Naive thymus-derived CD4-positive, alpha-beta T cell (primary cell): Measurements from ENCODE around the gene SPON2. TPM values are rescaled to one million over a fixed set of nuclear protein-coding genes. Genes with fewer than 3 reads are reported as not detected.

Experiments used
- ATAC-seq: fragments of 150-1000 bp; cut with Tn5 transposase; 2 replicates; pipeline ENCODE4 v1.10.0; 2021; ENCODE audit warnings: mild to moderate bottlenecking, moderate library complexity
- CTCF ChIA-PET: fragments of 350-600 bp; sonication (Branson Sonifier 250); formaldehyde crosslinking; loops from one replicate; lab custom pipeline; 2021; ENCODE audit warnings: antibody characterized with exemption; lab: Charles Lee
- POLR2A ChIA-PET: fragments of 350-600 bp; sonication (Branson Sonifier 250); formaldehyde crosslinking; loops from one replicate; lab custom pipeline; 2021; ENCODE audit warnings: antibody characterized with exemption, inconsistent platforms; lab: Charles Lee
- DNase-seq, 9 donors: peaks; one replicate each; pipeline versions ENCODE4 v3.0.0 to v3.0.0-alpha.2; 2020 to 2022; ENCODE audit warnings: mixed read lengths in 1 of 9
- H3K27ac ChIP-seq: one replicate; pipeline ENCODE4 v1.7.0; 2013; ENCODE audit warnings: mild to moderate bottlenecking, low read depth, low read length, moderate library complexity
- H3K27me3 ChIP-seq, 2 donors: one replicate each; pipeline ENCODE4 v1.7.0; 2013; ENCODE audit warnings: low read length in 2 of 2, mild to moderate bottlenecking in 2 of 2, moderate library complexity in 2 of 2; ENCODE audit not compliant: control insufficient read depth in 2 of 2, insufficient read depth in 2 of 2
- H3K36me3 ChIP-seq, 3 experiments: 1 replicate in 2 of 3; 2 replicates in 1 of 3; pipeline ENCODE4 v1.7.0; 2013; ENCODE audit warnings: low read length in 3 of 3, mild to moderate bottlenecking in 3 of 3, moderate library complexity in 1 of 3; ENCODE audit not compliant: insufficient read depth in 3 of 3, control insufficient read depth in 2 of 3
- H3K4me1 ChIP-seq, 2 donors: one replicate each; pipeline ENCODE4 v1.7.0; 2013; ENCODE audit warnings: low read length in 2 of 2, mild to moderate bottlenecking in 2 of 2, moderate library complexity in 1 of 2; ENCODE audit not compliant: control insufficient read depth in 2 of 2, insufficient read depth in 2 of 2
- H3K4me3 ChIP-seq: 2 replicates; pipeline ENCODE4 v1.7.0; 2013; ENCODE audit warnings: mild to moderate bottlenecking, low read length
- H3K9me3 ChIP-seq, 3 experiments: 1 replicate in 2 of 3; 2 replicates in 1 of 3; pipeline ENCODE4 v1.7.0; 2013; ENCODE audit warnings: low read length in 3 of 3; ENCODE audit not compliant: control insufficient read depth in 2 of 3
- H3K27ac Mint-ChIP-seq, 9 donors: one replicate each; pipeline ENCODE4 v1.8.0; 2020 to 2022; ENCODE audit warnings: mixed read lengths in 9 of 9, mild to moderate bottlenecking in 8 of 9, moderate library complexity in 5 of 9, inconsistent platforms in 2 of 9
- H3K27me3 Mint-ChIP-seq, 5 donors: one replicate each; pipeline ENCODE4 v1.8.0; 2021 to 2022; ENCODE audit warnings: mixed read lengths in 5 of 5, mild to moderate bottlenecking in 1 of 5
- H3K36me3 Mint-ChIP-seq, 5 donors: one replicate each; pipeline ENCODE4 v1.8.0; 2020 to 2022; ENCODE audit warnings: mixed read lengths in 5 of 5, mild to moderate bottlenecking in 3 of 5, inconsistent platforms in 1 of 5
- H3K4me1 Mint-ChIP-seq, 7 donors: one replicate each; pipeline ENCODE4 v1.8.0; 2020 to 2022; ENCODE audit warnings: mixed read lengths in 7 of 7, mild to moderate bottlenecking in 3 of 7, inconsistent platforms in 1 of 7
- H3K4me3 Mint-ChIP-seq, 10 donors: one replicate each; pipeline ENCODE4 v1.8.0; 2020 to 2022; ENCODE audit warnings: mild to moderate bottlenecking in 10 of 10, mixed read lengths in 10 of 10, moderate library complexity in 6 of 10, inconsistent platforms in 2 of 10
- H3K9me3 Mint-ChIP-seq, 11 donors: one replicate each; pipeline ENCODE4 v1.8.0; 2020 to 2022; ENCODE audit warnings: mixed read lengths in 11 of 11, mild to moderate bottlenecking in 4 of 11, inconsistent platforms in 1 of 11, moderate library complexity in 1 of 11
- intact Hi-C, 2 donors: fragments of 100-400 bp; cut with micrococcal nuclease; formaldehyde crosslinking; loops; one replicate each; pipeline ENCODE4 v1.15.1; 2023
- polyA plus RNA-seq, 2 donors: library from polyadenylated mRNA; unstranded; fragments of 300-500 nt; fragmentation: Illumina TruSeq; gene quantifications; one replicate each; pipeline ENCODE4 v1.2.3, GENCODE V29; 2021
- total RNA-seq, 6 experiments: library from RNA in 5 of 6; stranded (reverse) in 5 of 6; gene quantifications; 1 replicate in 5 of 6; 2 replicates in 1 of 6; pipeline ENCODE4 v1.2.3 and lab custom pipeline; 2021 to 2026

The SPON2 gene
- total and polyA plus RNA-seq, 7 experiments from 2014 or later: 2.8 to 79.1 (median 6.5) TPM

DNA sequence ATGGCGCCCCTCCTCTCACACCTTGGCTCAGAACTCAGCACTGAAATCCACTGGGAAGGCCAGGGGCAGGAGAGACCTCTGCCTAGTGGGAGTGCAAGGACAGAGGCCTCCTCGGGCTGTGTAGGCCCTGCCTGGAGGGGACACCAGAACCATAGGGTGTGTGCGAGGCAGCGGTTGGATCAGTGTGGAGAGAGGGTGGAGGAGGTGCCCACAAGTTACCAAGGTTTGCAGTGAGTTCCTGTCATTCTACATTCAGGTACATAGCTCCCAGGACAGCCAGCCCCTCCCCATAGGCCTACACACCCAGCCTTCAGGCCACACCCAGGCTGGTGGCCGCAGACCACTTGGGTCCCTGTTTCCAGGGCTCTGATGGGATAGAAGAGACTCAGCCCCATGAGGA, 19.2 kb upstream of the SPON2 start:
- CTCF ChIA-PET: no interaction called here
- H3K4me1 ChIP-seq: peaks cover 0 to 11% of the 10 kb centered on the region in 2 donors
- ATAC-seq (no peak), DNase-seq (no peak)
- Mint-ChIP-seq H3K27me3 (no peaks in the 10 kb centered on the region), H3K9me3 (no peaks in the 10 kb centered on the region), H3K27ac (no peak overlapping the region), H3K36me3 (peaks cover 0 to 20% (median 3%) of the 10 kb centered on the region in 5 donors), H3K4me3 (no peak overlapping the region), H3K4me1 (peaks cover 5 to 12% (median 10%) of the 10 kb centered on the region in 7 donors)
- H3K27ac ChIP-seq: no peak overlapping the region
- intact Hi-C loops: no loop called here
- POLR2A ChIA-PET: interaction anchor here (0.6 kb wide), 1 partner anchor 12 kb away, joined by 4 read pairs; no protein-coding TSS in a partner anchor
- no peak overlapping the region for H3K4me3 ChIP-seq
- peaks cover 0 to 10% (median 2%) of the 10 kb centered on the region in 3 experiments for H3K36me3 ChIP-seq
- no peaks in the 10 kb centered on the region for H3K27me3 ChIP-seq
- no peaks in the 10 kb centered on the region for H3K9me3 ChIP-seq

DNA sequence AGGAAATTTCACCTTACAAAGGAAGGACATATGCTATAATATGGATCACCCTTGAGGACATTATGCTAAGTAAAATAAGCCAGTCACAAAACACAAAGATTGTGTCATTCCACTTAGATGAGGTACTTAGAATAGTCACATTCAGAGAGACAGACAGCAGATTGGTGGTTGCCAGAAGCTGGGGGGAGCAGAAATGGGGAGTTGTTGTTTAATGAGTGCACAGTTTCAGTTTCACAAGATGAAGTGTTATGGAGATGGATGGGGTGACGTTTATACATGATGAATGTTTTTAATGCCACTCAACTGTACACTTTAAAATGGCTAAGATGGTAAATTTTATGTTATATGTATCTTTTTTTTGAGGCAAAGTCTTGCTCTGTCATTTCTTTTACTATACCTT, 14.8 kb upstream of the SPON2 start:
- ChIA-PET CTCF (no interaction called here), POLR2A (interaction anchor here (0.6 kb wide), 1 partner anchor 1556 kb away, joined by 3 read pairs; no protein-coding TSS in a partner anchor)
- Histone ChIP-seq H3K4me1 (peaks cover 0 to 24% of the 10 kb centered on the region in 2 donors), H3K27ac (no peak overlapping the region), H3K27me3 (no peaks in the 10 kb centered on the region), H3K4me3 (no peak overlapping the region), H3K36me3 (no peaks in the 10 kb centered on the region), H3K9me3 (no peaks in the 10 kb centered on the region)
- intact Hi-C loops: loop anchor here in 1 of 2 donors (1.0 to 2.0 kb wide), 2 partner anchors 14 to 20 kb away; no protein-coding TSS in a partner anchor
- Mint-ChIP-seq H3K27me3 (no peaks in the 10 kb centered on the region), H3K4me1 (peaks cover 9 to 31% (median 15%) of the 10 kb centered on the region in 7 donors), H3K9me3 (peaks cover 0 to 6% (median 4%) of the 10 kb centered on the region in 11 donors), H3K27ac (peak overlapping the region in 4 of 9 donors; percentile 4 to 59 (median 38)), H3K4me3 (peak overlapping the region in 1 of 10 donors; percentile 13), H3K36me3 (peaks cover 5 to 21% (median 9%) of the 10 kb centered on the region in 5 donors)
- ATAC-seq: peak; percentile 94
- peak in 4 of 9 donors; percentile 44 to 54 (median 49) for DNase-seq

DNA sequence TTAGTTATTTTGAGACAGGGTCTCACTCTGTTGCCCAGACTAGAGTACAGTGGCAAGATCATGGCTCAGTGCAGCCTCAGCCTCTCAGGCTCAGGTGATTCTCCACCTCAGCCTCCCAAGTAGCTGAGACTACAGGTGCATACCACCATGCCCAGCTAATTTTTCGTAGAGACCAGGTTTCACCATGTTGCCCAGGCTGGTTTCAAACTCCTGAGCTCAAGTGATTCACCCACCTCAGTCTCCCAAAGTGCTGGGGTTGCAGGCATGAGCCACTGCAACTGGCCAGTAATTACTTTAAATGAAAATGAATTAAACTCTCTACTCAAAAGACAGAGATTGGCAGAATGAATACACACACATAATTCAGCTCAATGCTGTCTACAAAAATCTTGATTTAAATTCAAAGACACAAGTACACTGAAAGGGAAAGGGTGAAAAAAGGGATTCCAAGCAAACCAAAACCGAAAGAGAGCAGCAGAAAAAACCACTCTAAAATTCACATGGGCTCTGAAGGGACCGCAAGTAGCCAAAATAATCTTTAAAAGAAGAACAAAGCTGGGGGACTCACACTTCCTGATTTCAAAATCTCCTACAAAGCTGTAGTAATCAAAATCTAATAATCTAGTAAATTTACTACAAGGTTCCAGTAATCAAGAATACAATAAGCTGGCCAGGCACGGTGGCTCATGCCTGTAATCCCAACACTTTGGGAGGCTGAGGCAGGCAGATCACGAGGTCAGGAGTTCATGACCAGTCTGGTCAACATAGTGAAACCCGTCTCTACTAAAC, 11.8 kb upstream of the SPON2 start:
- Histone ChIP-seq H3K27me3 (no peaks in the 10 kb centered on the region), H3K4me3 (no peak overlapping the region), H3K27ac (no peak overlapping the region), H3K4me1 (peaks cover 0 to 27% of the 10 kb centered on the region in 2 donors), H3K36me3 (no peaks in the 10 kb centered on the region), H3K9me3 (peaks cover 0 to 4% (median 0%) of the 10 kb centered on the region in 3 experiments)
- Mint-ChIP-seq H3K36me3 (peaks cover 17 to 46% (median 21%) of the 10 kb centered on the region in 5 donors), H3K27me3 (peaks cover 0 to 6% (median 0%) of the 10 kb centered on the region in 5 donors), H3K9me3 (peaks cover 4 to 30% (median 19%) of the 10 kb centered on the region in 11 donors), H3K4me3 (peak overlapping the region in 7 of 10 donors; percentile 15 to 76 (median 48)), H3K27ac (peak overlapping the region in 1 of 9 donors; percentile 82), H3K4me1 (peaks cover 9 to 40% (median 15%) of the 10 kb centered on the region in 7 donors)
- ChIA-PET POLR2A (interaction anchor here (0.6 to 1.1 kb wide), 3 partner anchors 13 to 64 kb away, joined by 3 to 7 read pairs (median 3); no protein-coding TSS in a partner anchor), CTCF (no interaction called here)
- intact Hi-C loops: no loop called here
- ATAC-seq: peak; percentile 58
- no peak for DNase-seq

DNA sequence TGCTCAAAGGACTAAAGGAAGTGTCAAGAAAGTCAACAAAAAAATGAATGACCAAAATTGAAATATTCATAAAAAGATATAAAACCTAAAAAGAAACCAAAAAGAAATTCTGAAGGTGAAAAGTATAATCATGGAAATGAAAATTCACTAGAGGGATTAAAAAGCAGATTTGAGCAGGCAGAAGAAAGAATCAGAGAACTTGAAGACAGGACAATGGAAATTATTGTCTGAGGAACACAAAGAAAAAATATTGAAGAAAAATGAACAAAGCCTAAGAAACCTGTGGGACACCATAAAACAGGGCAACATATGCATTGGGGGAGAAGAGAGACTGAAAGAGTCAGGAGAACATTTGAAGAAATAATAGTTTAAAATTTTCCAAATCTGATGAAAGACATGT, 9.9 kb upstream of the SPON2 start:
- Mint-ChIP-seq H3K4me1 (peaks cover 8 to 35% (median 13%) of the 10 kb centered on the region in 7 donors), H3K27me3 (peaks cover 0 to 6% (median 0%) of the 10 kb centered on the region in 5 donors), H3K9me3 (peaks cover 4 to 30% (median 19%) of the 10 kb centered on the region in 11 donors), H3K27ac (no peak overlapping the region), H3K4me3 (peak overlapping the region in 1 of 10 donors; percentile 19), H3K36me3 (peaks cover 17 to 42% (median 21%) of the 10 kb centered on the region in 5 donors)
- H3K36me3 ChIP-seq: no peaks in the 10 kb centered on the region
- POLR2A ChIA-PET: interaction anchor here (0.5 kb wide), 1 partner anchor 704 kb away, joined by 3 read pairs; no protein-coding TSS in a partner anchor
- ATAC-seq: no peak
- no peak overlapping the region for H3K27ac ChIP-seq
- CTCF ChIA-PET: interaction anchor here (0.7 to 1.4 kb wide), 2 partner anchors 19 to 175 kb away, joined by 3 to 4 read pairs; no protein-coding TSS in a partner anchor
- H3K4me1 ChIP-seq: peaks cover 0 to 40% of the 10 kb centered on the region in 2 donors
- no peak overlapping the region for H3K4me3 ChIP-seq
- intact Hi-C loops: no loop called here
- peaks cover 0 to 4% (median 0%) of the 10 kb centered on the region in 3 experiments for H3K9me3 ChIP-seq
- no peaks in the 10 kb centered on the region for H3K27me3 ChIP-seq
- no peak for DNase-seq

DNA sequence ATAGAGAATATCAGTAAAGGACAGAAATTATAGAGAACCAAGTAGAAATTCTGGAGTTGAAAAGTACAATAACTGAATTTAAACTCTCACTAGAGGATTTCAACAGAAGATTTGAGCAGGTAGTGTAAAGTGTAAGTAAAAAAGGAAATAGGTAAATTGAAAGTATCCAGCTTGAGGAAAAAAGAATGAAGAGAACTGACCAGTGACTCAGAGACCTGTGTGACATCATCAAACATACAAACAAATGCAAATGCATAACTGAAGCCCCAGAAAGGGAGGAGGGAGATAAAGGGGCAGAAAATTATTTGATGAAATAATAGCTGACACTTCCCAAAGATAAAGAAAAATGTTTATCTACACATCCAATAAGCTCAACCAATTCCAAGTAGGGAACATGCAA, 8.3 kb upstream of the SPON2 start:
- peaks cover 0 to 6% (median 0%) of the 10 kb centered on the region in 5 donors for H3K27me3 Mint-ChIP-seq
- no peak overlapping the region for H3K4me3 ChIP-seq
- intact Hi-C loops: no loop called here
- peaks cover 0 to 43% of the 10 kb centered on the region in 2 donors for H3K4me1 ChIP-seq
- H3K4me1 Mint-ChIP-seq: peaks cover 4 to 34% (median 7%) of the 10 kb centered on the region in 7 donors
- peaks cover 17 to 43% (median 21%) of the 10 kb centered on the region in 5 donors for H3K36me3 Mint-ChIP-seq
- no peak overlapping the region for H3K27ac ChIP-seq
- H3K9me3 ChIP-seq: peaks cover 0 to 4% (median 0%) of the 10 kb centered on the region in 3 experiments
- CTCF ChIA-PET: no interaction called here
- no peak overlapping the region for H3K4me3 Mint-ChIP-seq
- H3K27ac Mint-ChIP-seq: no peak overlapping the region
- peaks cover 4 to 30% (median 19%) of the 10 kb centered on the region in 11 donors for H3K9me3 Mint-ChIP-seq
- DNase-seq: no peak
- no peaks in the 10 kb centered on the region for H3K27me3 ChIP-seq
- ATAC-seq: no peak
- H3K36me3 ChIP-seq: no peaks in the 10 kb centered on the region
- POLR2A ChIA-PET: no interaction called here

DNA sequence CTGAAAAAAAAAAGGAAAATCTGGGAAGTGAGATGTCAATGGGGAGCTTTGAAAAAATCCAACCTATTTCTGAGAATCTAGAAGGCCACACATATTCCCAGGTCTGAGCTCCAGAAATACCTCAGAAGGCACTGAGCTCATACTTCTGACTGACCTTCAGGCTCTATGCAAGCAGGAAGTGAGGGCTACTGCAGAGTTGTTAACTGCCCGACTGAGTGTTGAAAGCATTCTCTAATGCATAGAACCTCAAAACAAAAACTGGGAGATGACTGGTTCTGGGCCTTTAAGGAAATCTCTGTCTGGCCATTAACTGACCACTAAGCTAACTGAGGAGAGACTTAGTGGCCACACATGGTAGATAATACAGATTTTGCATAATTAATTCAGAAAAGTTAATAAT, 7.6 kb upstream of the SPON2 start:
- Histone ChIP-seq H3K27ac (no peak overlapping the region), H3K9me3 (peaks cover 0 to 4% (median 0%) of the 10 kb centered on the region in 3 experiments), H3K36me3 (no peaks in the 10 kb centered on the region), H3K27me3 (no peaks in the 10 kb centered on the region), H3K4me1 (peaks cover 0 to 43% of the 10 kb centered on the region in 2 donors), H3K4me3 (no peak overlapping the region)
- ChIA-PET POLR2A (interaction anchor here (0.5 kb wide), 1 partner anchor 12 kb away, joined by 4 read pairs; no protein-coding TSS in a partner anchor), CTCF (interaction anchor here (0.7 to 1.2 kb wide), 3 partner anchors 9 to 12 kb away, joined by 3 read pairs; no protein-coding TSS in a partner anchor)
- intact Hi-C loops: no loop called here
- Mint-ChIP-seq H3K4me1 (peaks cover 4 to 34% (median 6%) of the 10 kb centered on the region in 7 donors), H3K27me3 (peaks cover 0 to 6% (median 0%) of the 10 kb centered on the region in 5 donors), H3K9me3 (peaks cover 4 to 30% (median 19%) of the 10 kb centered on the region in 11 donors), H3K27ac (no peak overlapping the region), H3K4me3 (no peak overlapping the region), H3K36me3 (peaks cover 17 to 42% (median 21%) of the 10 kb centered on the region in 5 donors)
- ATAC-seq: no peak
- no peak for DNase-seq
